ENCODE measurements around the gene FANCL.
A peak's percentile ranks its signal among the peaks of the same experiment; 100 is the strongest.
"Not testable (repeated sequence)": the region's sequence is repeated elsewhere in the genome, so short reads cannot be mapped to it uniquely, and the experiment has no call there.

Gene FANCL

DNA sequence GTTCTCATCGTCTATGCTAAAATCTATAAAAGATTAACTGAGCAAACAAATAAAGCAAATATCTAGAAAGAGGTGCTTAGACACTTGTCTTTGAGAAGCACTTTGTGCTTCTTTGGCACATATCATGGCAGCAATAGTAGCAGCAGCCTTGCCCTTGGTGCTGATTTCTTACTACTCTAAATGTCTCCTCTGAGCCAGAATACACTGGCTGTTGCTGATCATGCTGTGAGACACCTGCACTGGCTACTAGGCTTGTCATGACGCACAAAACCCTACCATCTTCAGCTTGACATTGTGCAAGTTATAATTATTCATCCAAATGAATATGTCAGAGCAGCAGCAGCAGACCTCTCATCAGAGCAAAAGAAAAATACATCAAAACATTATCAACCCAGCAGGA lies 46.7 kb downstream of the FANCL start:
- no peak overlapping the region for H3K27ac Mint-ChIP-seq
- no peaks in the 10 kb centered on the region for H3K4me1 Mint-ChIP-seq (ENCODE audit: low read depth in 2 of 2)
- H3K36me3 Mint-ChIP-seq (ENCODE audit: insufficient read depth) = no peaks in the 10 kb centered on the region
- no peaks in the 10 kb centered on the region for H3K9me3 Mint-ChIP-seq
- no peaks in the 10 kb centered on the region for H3K27me3 Mint-ChIP-seq
- DNase-seq (no peak), ATAC-seq (replicated peaks) (no peak)
- no peak overlapping the region for H3K4me3 Mint-ChIP-seq

- not testable (repeated sequence) for H3K36me3 Mint-ChIP-seq (ENCODE audit: insufficient read depth); H3K27ac Mint-ChIP-seq; DNase-seq; H3K27me3 Mint-ChIP-seq; H3K9me3 Mint-ChIP-seq; H3K4me1 Mint-ChIP-seq (ENCODE audit: low read depth in 2 of 2); H3K4me3 Mint-ChIP-seq; ATAC-seq (replicated peaks)
Observed at GRCh38 chr2:58187022-58187421, 54.1 kb downstream of the FANCL start.

DNA sequence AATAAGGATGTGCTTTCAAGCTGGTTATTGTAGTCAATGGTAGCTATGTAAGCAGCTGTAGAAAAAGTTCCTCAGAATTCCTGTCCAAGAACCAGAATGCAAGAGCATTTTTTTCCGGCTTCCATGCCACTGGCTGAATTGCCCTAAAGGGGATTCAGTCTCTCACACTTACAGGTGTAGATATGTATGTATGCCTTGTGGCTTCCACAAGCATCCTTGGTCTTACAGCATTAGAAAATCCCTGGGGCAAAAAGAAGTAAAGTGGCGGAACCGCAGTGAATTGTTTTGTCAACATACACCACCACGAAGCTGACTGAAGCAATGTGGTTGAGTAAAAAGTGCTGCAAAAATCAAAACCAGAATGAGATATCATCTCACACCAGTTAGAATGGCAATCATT lies 54.6 kb downstream of the FANCL start:
- H3K4me3 Mint-ChIP-seq = no peak overlapping the region
- H3K4me1 Mint-ChIP-seq (ENCODE audit: low read depth in 2 of 2) = no peaks in the 10 kb centered on the region
- no peaks in the 10 kb centered on the region for H3K36me3 Mint-ChIP-seq (ENCODE audit: insufficient read depth)
- DNase-seq (no peak), ATAC-seq (replicated peaks) (no peak)
- H3K27ac Mint-ChIP-seq = no peak overlapping the region
- H3K27me3 Mint-ChIP-seq = no peaks in the 10 kb centered on the region
- no peaks in the 10 kb centered on the region for H3K9me3 Mint-ChIP-seq

DNA sequence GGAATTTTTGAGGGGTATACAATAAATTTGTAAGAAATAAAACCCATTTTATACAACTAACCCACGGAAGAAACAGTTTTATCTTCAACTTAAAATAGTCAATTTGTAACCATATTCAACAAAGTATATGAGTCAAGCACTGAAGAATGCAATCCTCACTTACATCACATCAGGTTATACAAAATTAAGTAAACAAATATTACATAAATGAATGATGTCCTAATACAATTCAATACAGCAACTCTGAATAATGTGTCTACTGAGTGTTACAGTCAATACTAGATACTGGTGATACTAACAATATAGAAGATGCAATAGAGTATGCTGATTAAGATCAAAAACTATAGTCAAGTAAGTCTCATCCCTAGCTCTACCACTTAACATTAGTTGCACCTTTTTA lies 58.6 kb downstream of the FANCL start:
- Mint-ChIP-seq H3K36me3 (ENCODE audit: insufficient read depth) (no peaks in the 10 kb centered on the region), H3K27me3 (no peaks in the 10 kb centered on the region), H3K9me3 (no peaks in the 10 kb centered on the region), H3K27ac (no peak overlapping the region), H3K4me3 (no peak overlapping the region), H3K4me1 (ENCODE audit: low read depth in 2 of 2) (no peaks in the 10 kb centered on the region)
- DNase-seq = no peak
- ATAC-seq (replicated peaks) = no peak

GRCh38 chr2:58180635-58181034 lies 60.5 kb downstream of the FANCL start:
- ATAC-seq (replicated peaks) (no peak), DNase-seq (no peak)
- H3K9me3 Mint-ChIP-seq = no peaks in the 10 kb centered on the region
- H3K4me3 Mint-ChIP-seq = no peak overlapping the region
- no peaks in the 10 kb centered on the region for H3K4me1 Mint-ChIP-seq (ENCODE audit: low read depth in 2 of 2)
- no peak overlapping the region for H3K27ac Mint-ChIP-seq
- H3K36me3 Mint-ChIP-seq (ENCODE audit: insufficient read depth) = no peaks in the 10 kb centered on the region
- no peaks in the 10 kb centered on the region for H3K27me3 Mint-ChIP-seq

GRCh38 chr2:58180175-58180574 lies 61.0 kb downstream of the FANCL start:
- not testable (repeated sequence) for ATAC-seq (replicated peaks); H3K9me3 Mint-ChIP-seq; H3K4me3 Mint-ChIP-seq; H3K27me3 Mint-ChIP-seq; DNase-seq; H3K27ac Mint-ChIP-seq; H3K36me3 Mint-ChIP-seq (ENCODE audit: insufficient read depth); H3K4me1 Mint-ChIP-seq (ENCODE audit: low read depth in 2 of 2)

DNA sequence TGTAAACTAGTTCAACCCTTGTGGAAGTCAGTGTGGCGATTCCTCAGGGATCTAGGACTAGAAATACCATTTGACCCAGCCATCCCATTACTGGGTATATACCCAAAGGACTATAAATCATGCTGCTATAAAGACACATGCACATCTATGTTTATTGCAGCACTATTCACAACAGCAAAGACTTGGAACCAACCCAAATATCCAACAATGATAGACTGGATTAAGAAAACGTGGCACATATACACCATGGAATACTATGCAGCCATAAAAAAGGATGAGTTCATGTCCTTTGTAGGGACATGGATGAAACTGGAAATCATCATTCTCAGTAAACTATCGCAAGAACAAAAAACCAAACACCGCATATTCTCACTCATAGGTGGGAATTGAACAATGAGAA lies 63.9 kb downstream of the FANCL start:
- not testable (repeated sequence) for H3K4me1 Mint-ChIP-seq (ENCODE audit: low read depth in 2 of 2); ATAC-seq (replicated peaks)

DNA sequence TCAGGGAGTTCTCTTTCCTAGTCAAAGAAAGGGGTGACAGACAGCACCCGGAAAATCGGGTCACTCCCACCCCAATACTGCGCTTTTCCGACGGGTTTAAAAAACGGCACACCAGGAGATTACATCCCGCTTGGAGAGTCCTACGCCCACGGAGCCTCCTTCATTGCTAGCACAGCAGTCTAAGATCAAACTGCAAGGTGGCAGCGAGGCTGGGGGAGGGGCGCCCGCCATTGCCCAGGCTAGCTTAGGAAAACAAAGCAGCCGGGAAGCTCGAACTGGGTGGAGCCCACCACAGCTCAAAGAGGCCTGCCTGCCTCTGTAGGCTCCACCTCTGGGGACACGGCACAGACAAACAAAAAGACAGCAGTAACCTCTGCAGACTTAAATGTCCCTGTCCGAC lies 69.3 kb downstream of the FANCL start:
- ATAC-seq (replicated peaks); DNase-seq; H3K4me1 Mint-ChIP-seq (ENCODE audit: low read depth in 2 of 2); H3K27ac Mint-ChIP-seq; H3K4me3 Mint-ChIP-seq; H3K27me3 Mint-ChIP-seq; H3K36me3 Mint-ChIP-seq (ENCODE audit: insufficient read depth): not testable (repeated sequence)
- peaks cover 8 to 23% of the 10 kb centered on the region in 2 donors for H3K9me3 Mint-ChIP-seq

More for the DNA sequence above, 63.9 kb downstream of the FANCL start:
- DNase-seq; H3K36me3 Mint-ChIP-seq (ENCODE audit: insufficient read depth); H3K27me3 Mint-ChIP-seq; H3K27ac Mint-ChIP-seq; H3K4me3 Mint-ChIP-seq: not testable (repeated sequence)
- peaks cover 0 to 13% of the 10 kb centered on the region in 2 donors for H3K9me3 Mint-ChIP-seq

DNA sequence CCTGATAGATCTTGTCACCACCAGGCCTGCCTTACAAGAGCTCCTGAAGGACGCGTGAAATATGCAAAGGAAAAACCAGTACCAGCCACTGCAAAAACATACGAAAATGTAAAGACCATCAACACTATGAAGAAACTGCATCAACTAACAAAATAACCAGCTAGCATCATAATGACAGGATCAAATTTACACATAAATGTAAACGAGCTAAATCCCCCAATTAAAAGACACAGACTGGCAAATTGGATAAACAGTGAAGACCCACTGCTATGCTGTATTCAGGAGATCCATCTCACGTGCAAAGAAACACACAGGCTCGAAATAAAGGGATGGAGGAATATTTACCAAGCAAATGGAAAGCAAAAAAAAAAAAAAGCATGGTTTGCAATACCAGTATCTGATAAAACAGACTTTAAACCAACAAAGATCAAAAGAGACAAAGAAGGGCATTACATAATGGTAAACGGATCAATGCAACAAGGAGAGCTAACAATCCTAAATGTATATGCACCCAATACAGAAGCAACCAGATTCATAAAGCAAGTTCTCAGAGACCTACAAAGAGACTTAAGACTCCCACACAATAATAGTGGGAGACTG lies 70.7 kb downstream of the FANCL start:
- not testable (repeated sequence) for H3K36me3 Mint-ChIP-seq (ENCODE audit: insufficient read depth); H3K27ac Mint-ChIP-seq; ATAC-seq (replicated peaks); DNase-seq; H3K4me3 Mint-ChIP-seq; H3K4me1 Mint-ChIP-seq (ENCODE audit: low read depth in 2 of 2); H3K27me3 Mint-ChIP-seq
- peaks cover 8 to 23% of the 10 kb centered on the region in 2 donors for H3K9me3 Mint-ChIP-seq

GRCh38 chr2:58169845-58170244 lies 71.3 kb downstream of the FANCL start:
- ATAC-seq (replicated peaks); H3K4me3 Mint-ChIP-seq; H3K4me1 Mint-ChIP-seq (ENCODE audit: low read depth in 2 of 2); DNase-seq; H3K36me3 Mint-ChIP-seq (ENCODE audit: insufficient read depth); H3K27me3 Mint-ChIP-seq; H3K27ac Mint-ChIP-seq: not testable (repeated sequence)
- H3K9me3 Mint-ChIP-seq = peaks cover 8 to 23% of the 10 kb centered on the region in 2 donors

GRCh38 chr2:58168130-58168529 lies 73.0 kb downstream of the FANCL start:
- H3K27ac Mint-ChIP-seq; H3K36me3 Mint-ChIP-seq (ENCODE audit: insufficient read depth); H3K4me1 Mint-ChIP-seq (ENCODE audit: low read depth in 2 of 2); H3K27me3 Mint-ChIP-seq; ATAC-seq (replicated peaks); H3K9me3 Mint-ChIP-seq; DNase-seq; H3K4me3 Mint-ChIP-seq: not testable (repeated sequence)

DNA sequence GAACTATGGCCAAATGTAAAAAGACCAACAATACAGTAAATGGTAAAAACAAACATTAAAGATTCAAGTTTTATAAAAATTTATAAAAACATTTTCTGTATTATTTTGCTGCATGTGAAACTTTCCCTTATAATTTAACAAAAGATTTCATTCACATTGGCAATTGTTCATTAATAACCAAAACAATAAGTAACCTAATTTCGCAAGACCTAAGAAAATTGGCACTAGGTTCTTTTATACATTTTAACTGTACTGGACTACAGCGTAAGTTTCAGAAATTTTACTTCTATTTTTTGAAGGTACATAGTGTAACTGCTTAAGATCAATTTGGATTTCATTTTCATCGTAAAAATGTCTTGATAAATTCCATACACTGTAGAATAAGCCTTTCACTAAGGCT lies 77.2 kb downstream of the FANCL start:
- Mint-ChIP-seq H3K27me3 (no peaks in the 10 kb centered on the region), H3K27ac (no peak overlapping the region)

GRCh38 chr2:58158481-58158880 lies 82.6 kb downstream of the FANCL start:
- Mint-ChIP-seq H3K4me3 (no peak overlapping the region), H3K27ac (no peak overlapping the region), H3K36me3 (ENCODE audit: insufficient read depth) (peaks cover 16% of the 10 kb centered on the region), H3K9me3 (no peaks in the 10 kb centered on the region), H3K27me3 (no peaks in the 10 kb centered on the region), H3K4me1 (ENCODE audit: low read depth in 2 of 2) (peaks cover 0 to 4% of the 10 kb centered on the region in 2 donors)
- no peak for ATAC-seq (replicated peaks)
- no peak for DNase-seq

More for the DNA sequence above, 77.2 kb downstream of the FANCL start:
- H3K36me3 Mint-ChIP-seq (ENCODE audit: insufficient read depth) = peaks cover 15% of the 10 kb centered on the region
- no peaks in the 10 kb centered on the region for H3K4me1 Mint-ChIP-seq (ENCODE audit: low read depth in 2 of 2)
- no peak for DNase-seq
- H3K4me3 Mint-ChIP-seq = no peak overlapping the region
- H3K9me3 Mint-ChIP-seq = no peaks in the 10 kb centered on the region
- ATAC-seq (replicated peaks) = no peak

DNA sequence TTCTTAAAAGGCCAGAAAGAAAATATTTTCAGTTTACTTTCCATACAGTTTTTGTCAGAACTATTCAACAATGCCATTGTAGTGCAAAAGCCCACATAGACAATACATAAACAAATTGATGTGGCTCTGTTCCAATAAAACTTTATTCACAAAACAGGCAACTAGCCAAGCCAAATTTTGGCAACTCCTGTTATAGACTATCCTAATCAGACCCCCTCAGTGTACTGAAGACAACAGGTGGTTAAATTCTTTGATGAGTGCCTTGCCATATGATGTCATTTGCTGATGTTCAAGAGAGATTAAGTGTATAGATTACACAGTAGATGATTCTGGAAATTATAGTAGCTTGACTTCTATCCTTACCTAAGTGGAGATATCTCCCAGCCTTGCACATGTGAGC lies 83.4 kb downstream of the FANCL start:
- peaks cover 17% of the 10 kb centered on the region for H3K36me3 Mint-ChIP-seq (ENCODE audit: insufficient read depth)
- no peak overlapping the region for H3K27ac Mint-ChIP-seq
- DNase-seq (no peak), ATAC-seq (replicated peaks) (no peak)
- H3K9me3 Mint-ChIP-seq = no peaks in the 10 kb centered on the region
- no peaks in the 10 kb centered on the region for H3K27me3 Mint-ChIP-seq
- H3K4me1 Mint-ChIP-seq (ENCODE audit: low read depth in 2 of 2) = peaks cover 0 to 4% of the 10 kb centered on the region in 2 donors
- H3K4me3 Mint-ChIP-seq = no peak overlapping the region

GRCh38 chr2:58156780-58157179 lies 84.3 kb downstream of the FANCL start:
- DNase-seq (no peak), ATAC-seq (replicated peaks) (no peak)
- Mint-ChIP-seq H3K36me3 (ENCODE audit: insufficient read depth) (peaks cover 19% of the 10 kb centered on the region), H3K9me3 (no peaks in the 10 kb centered on the region), H3K27ac (peak overlapping the region in 1 of 2 donors; percentile 52), H3K4me3 (no peak overlapping the region), H3K27me3 (no peaks in the 10 kb centered on the region), H3K4me1 (ENCODE audit: low read depth in 2 of 2) (peaks cover 0 to 4% of the 10 kb centered on the region in 2 donors)
